NCI-H526 treated with DMSO at 0.1 percent for 48 hours (cell line): ENCODE data around the gene SORCS2.

ENCODE experiments used
- DNase-seq: peaks from one replicate; lab custom pipeline; 2025; lab: John Stamatoyannopoulos, UW

Gene SORCS2

GRCh38 chr4:7510066-7510465 is 317.7 kb downstream of the SORCS2 start:
- DNase-seq: no peak

GRCh38 chr4:7510538-7510937 is 318.2 kb downstream of the SORCS2 start:
- DNase-seq: no peak

- no peak for DNase-seq
Measured at GRCh38 chr4:7511525-7511924, 319.2 kb downstream of the SORCS2 start.

GRCh38 chr4:7512428-7512827 is 320.1 kb downstream of the SORCS2 start:
- DNase-seq: no peak

- DNase-seq: no peak
Measured at GRCh38 chr4:7512946-7513345, 320.6 kb downstream of the SORCS2 start.

- no peak for DNase-seq
Measured at GRCh38 chr4:7513671-7514070, 321.3 kb downstream of the SORCS2 start.

- DNase-seq: no peak
Measured at GRCh38 chr4:7514281-7514680, 321.9 kb downstream of the SORCS2 start.

GRCh38 chr4:7514789-7515188 is 322.5 kb downstream of the SORCS2 start:
- no peak for DNase-seq

GRCh38 chr4:7515390-7515902 is 323.1 kb downstream of the SORCS2 start:
- no peak for DNase-seq

- no peak for DNase-seq
Measured at GRCh38 chr4:7516096-7516772, 323.9 kb downstream of the SORCS2 start.

- no peak for DNase-seq
Measured at GRCh38 chr4:7516773-7517144, 324.4 kb downstream of the SORCS2 start.

- no peak for DNase-seq
Measured at GRCh38 chr4:7518871-7519637, 326.7 kb downstream of the SORCS2 start.

- no peak for DNase-seq
Measured at GRCh38 chr4:7519638-7520376, 327.5 kb downstream of the SORCS2 start.

GRCh38 chr4:7521666-7522065 is 329.3 kb downstream of the SORCS2 start:
- DNase-seq: no peak

GRCh38 chr4:7522452-7523220 is 330.3 kb downstream of the SORCS2 start:
- no peak for DNase-seq

GRCh38 chr4:7523526-7523925 is 331.2 kb downstream of the SORCS2 start:
- no peak for DNase-seq

GRCh38 chr4:7524064-7524682 is 331.8 kb downstream of the SORCS2 start:
- no peak for DNase-seq

- no peak for DNase-seq
Measured at GRCh38 chr4:7524843-7525242, 332.5 kb downstream of the SORCS2 start.

GRCh38 chr4:7526491-7526890 is 334.2 kb downstream of the SORCS2 start:
- no peak for DNase-seq

GRCh38 chr4:7526929-7527535 is 334.7 kb downstream of the SORCS2 start:
- no peak for DNase-seq
